Duodenal mucosa (tissue), 2 donors: Measurements from ENCODE around the gene PMM2.
A peak's percentile ranks its signal among the peaks of the same experiment; 100 is the strongest.
"Not testable (repeated sequence)": the region's sequence is repeated elsewhere in the genome, so short reads cannot be mapped to it uniquely, and the experiment has no call there.

Experiments
- H3K27ac ChIP-seq: one replicate; pipeline ENCODE4 v1.7.0; 2013; ENCODE audit warnings: low read depth, low read length
- H3K27me3 ChIP-seq, 2 donors: one replicate each; pipeline ENCODE4 v1.7.0; 2013; ENCODE audit warnings: low read length in 2 of 2, control low read depth in 1 of 2; ENCODE audit not compliant: insufficient read depth in 2 of 2, control insufficient read depth in 1 of 2
- H3K36me3 ChIP-seq, 2 donors: one replicate each; pipeline ENCODE4 v1.7.0; 2013; ENCODE audit warnings: low read length in 2 of 2, control low read depth in 1 of 2; ENCODE audit not compliant: insufficient read depth in 2 of 2, control insufficient read depth in 1 of 2
- H3K4me1 ChIP-seq, 2 donors: one replicate each; pipeline ENCODE4 v1.7.0; 2013; ENCODE audit warnings: low read length in 2 of 2, control low read depth in 1 of 2; ENCODE audit not compliant: insufficient read depth in 2 of 2, control insufficient read depth in 1 of 2
- H3K4me3 ChIP-seq, 2 donors: one replicate each; pipeline ENCODE4 v1.7.0; 2013; ENCODE audit warnings: low read length in 2 of 2, low read depth in 1 of 2
- H3K9ac ChIP-seq, 2 donors: one replicate each; pipeline ENCODE4 v1.7.0; 2013; ENCODE audit warnings: low read length in 2 of 2, low read depth in 1 of 2
- H3K9me3 ChIP-seq, 2 donors: one replicate each; pipeline ENCODE4 v1.7.0; 2013; ENCODE audit warnings: low read length in 2 of 2, control low read depth in 1 of 2; ENCODE audit not compliant: control insufficient read depth in 1 of 2

The PMM2 gene

GRCh38 chr16:8798174-8798527, 512 bp downstream of the PMM2 start:
- Histone ChIP-seq H3K36me3 (peaks cover 7 to 19% of the 10 kb centered on the region in 2 donors), H3K4me1 (peaks cover 26 to 42% of the 10 kb centered on the region in 2 donors)

GRCh38 chr16:8798535-8799157, 1.0 kb downstream of the PMM2 start:
- H3K27me3 ChIP-seq: no peaks in the 10 kb centered on the region
- no peak overlapping the region for H3K27ac ChIP-seq
- H3K36me3 ChIP-seq: peaks cover 10 to 22% of the 10 kb centered on the region in 2 donors
- H3K4me3 ChIP-seq: peak overlapping the region; percentile 88 to 95
- no peaks in the 10 kb centered on the region for H3K9me3 ChIP-seq
- H3K4me1 ChIP-seq: peaks cover 26 to 42% of the 10 kb centered on the region in 2 donors
- peak overlapping the region; percentile 85 to 88 for H3K9ac ChIP-seq

More at GRCh38 chr16:8798174-8798527, 512 bp downstream of the PMM2 start:
- peak overlapping the region; percentile 85 to 88 for H3K9ac ChIP-seq
- peak overlapping the region; percentile 88 to 95 for H3K4me3 ChIP-seq
- peak overlapping the region; percentile 57 for H3K27ac ChIP-seq
- no peaks in the 10 kb centered on the region for H3K27me3 ChIP-seq
- no peaks in the 10 kb centered on the region for H3K9me3 ChIP-seq

- Histone ChIP-seq H3K9ac (no peak overlapping the region), H3K27ac (no peak overlapping the region), H3K36me3 (peaks cover 23 to 49% of the 10 kb centered on the region in 2 donors), H3K27me3 (no peaks in the 10 kb centered on the region), H3K9me3 (no peaks in the 10 kb centered on the region), H3K4me1 (peaks cover 19 to 34% of the 10 kb centered on the region in 2 donors), H3K4me3 (no peak overlapping the region)
These were observed 4.1 kb downstream of the PMM2 start for GRCh38 chr16:8801701-8802100.

- not testable (repeated sequence) for H3K27ac ChIP-seq, H3K27me3 ChIP-seq
- H3K36me3 ChIP-seq: peaks cover 35 to 69% of the 10 kb centered on the region in 2 donors
These were observed 6.1 kb downstream of the PMM2 start for GRCh38 chr16:8803733-8804132.

GRCh38 chr16:8804313-8804712, 6.7 kb downstream of the PMM2 start:
- Histone ChIP-seq H3K4me1 (peaks cover 6 to 18% of the 10 kb centered on the region in 2 donors), H3K9me3 (no peaks in the 10 kb centered on the region), H3K9ac (no peak overlapping the region), H3K27ac (no peak overlapping the region), H3K27me3 (no peaks in the 10 kb centered on the region), H3K4me3 (no peak overlapping the region), H3K36me3 (peaks cover 35 to 75% of the 10 kb centered on the region in 2 donors)

More at GRCh38 chr16:8803733-8804132, 6.1 kb downstream of the PMM2 start:
- peaks cover 11 to 24% of the 10 kb centered on the region in 2 donors for H3K4me1 ChIP-seq
- H3K9ac ChIP-seq, H3K4me3 ChIP-seq, H3K9me3 ChIP-seq: not testable (repeated sequence)

- Histone ChIP-seq H3K4me3 (no peak overlapping the region), H3K36me3 (peaks cover 43 to 90% of the 10 kb centered on the region in 2 donors), H3K27me3 (no peaks in the 10 kb centered on the region), H3K9ac (no peak overlapping the region), H3K4me1 (peaks cover 0 to under 1% of the 10 kb centered on the region in 2 donors), H3K9me3 (no peaks in the 10 kb centered on the region), H3K27ac (no peak overlapping the region)
These were observed 8.8 kb downstream of the PMM2 start for GRCh38 chr16:8806272-8806983.

GRCh38 chr16:8807189-8807588, 9.6 kb downstream of the PMM2 start:
- H3K27me3 ChIP-seq: no peaks in the 10 kb centered on the region
- H3K4me3 ChIP-seq: no peak overlapping the region
- H3K9ac ChIP-seq: no peak overlapping the region
- no peaks in the 10 kb centered on the region for H3K9me3 ChIP-seq
- H3K27ac ChIP-seq: no peak overlapping the region
- H3K36me3 ChIP-seq: peaks cover 51 to 92% of the 10 kb centered on the region in 2 donors
- H3K4me1 ChIP-seq: no peaks in the 10 kb centered on the region

- no peaks in the 10 kb centered on the region for H3K27me3 ChIP-seq
- H3K9me3 ChIP-seq: no peaks in the 10 kb centered on the region
- H3K36me3 ChIP-seq: peaks cover 57 to 92% of the 10 kb centered on the region in 2 donors
- no peaks in the 10 kb centered on the region for H3K4me1 ChIP-seq
- no peak overlapping the region for H3K4me3 ChIP-seq
- no peak overlapping the region for H3K27ac ChIP-seq
- H3K9ac ChIP-seq: no peak overlapping the region
These were observed 10.4 kb downstream of the PMM2 start for GRCh38 chr16:8808009-8808408.

- Histone ChIP-seq H3K27ac (no peak overlapping the region), H3K9ac (no peak overlapping the region), H3K4me1 (no peaks in the 10 kb centered on the region), H3K27me3 (no peaks in the 10 kb centered on the region), H3K4me3 (no peak overlapping the region), H3K36me3 (peaks cover 58 to 95% of the 10 kb centered on the region in 2 donors), H3K9me3 (no peaks in the 10 kb centered on the region)
These were observed 11.1 kb downstream of the PMM2 start for GRCh38 chr16:8808613-8809353.
